HepG2 (cell line): ENCODE data around the gene CDC37L1. TPM values are rescaled to one million over a fixed set of nuclear protein-coding genes. Genes with fewer than 3 reads are reported as not detected.

Experiments
- ATAC-seq: fragments of 200-7000 bp; cut with Tn5 transposase; 3 replicates; pipeline ENCODE4 v1.9.1; 2020; ENCODE audit warnings: mild to moderate bottlenecking, moderate library complexity
- BruUV-seq: library from RNA; stranded (reverse); fragments of 400-500 nt; replicated peaks from 2 replicates; lab custom pipeline; 2021; lab: Mats Ljungman, UMichigan
- CTCF ChIA-PET: fragments of 300-600 bp; formaldehyde crosslinking; extraction: SDS; loops from one replicate; lab custom pipeline; 2021; ENCODE audit warnings: low total read pairs, inconsistent platforms, low intra/inter-chr PET ratio; lab: Yijun Ruan, JAX
- POLR2A ChIA-PET: fragments of 350-600 bp; sonication (Branson Sonifier 250); formaldehyde crosslinking; loops from one replicate; lab custom pipeline; 2020; ENCODE audit warnings: antibody characterized with exemption, inconsistent platforms; lab: Yijun Ruan, JAX
- DNase-seq: peaks from one replicate; pipeline ENCODE4 v3.0.0-alpha.2; 2015; ENCODE audit warnings: low spot score
- FAIRE-seq: peaks from 3 replicates; lab custom pipeline; 2011; peaks lifted over from hg19 to GRCh38; lab: Jason Lieb, UNC
- H2AFZ ChIP-seq: one replicate; pipeline ENCODE4 v1.6.1; 2011; ENCODE audit warnings: low read length, inconsistent platforms
- H3K27ac ChIP-seq: fragments of 300-600 bp; 3 replicates; pipeline ENCODE4 v1.8.0; 2011; ENCODE audit warnings: mixed run types, mild to moderate bottlenecking, mixed read lengths, low read length, inconsistent platforms; ENCODE audit not compliant: insufficient read depth; ENCODE audit errors: extremely low read length
- H3K27me3 ChIP-seq, 2 experiments: fragments of 200-600 bp in 1 of 2; 2 replicates in 1 of 2; 3 replicates in 1 of 2; pipeline versions ENCODE4 v1.6.0 to v1.8.0; 2011; ENCODE audit warnings: low read length in 2 of 2, mild to moderate bottlenecking in 2 of 2, moderate library complexity in 2 of 2, inconsistent platforms in 1 of 2; ENCODE audit not compliant: insufficient read depth in 2 of 2, control insufficient read depth in 1 of 2
- H3K36me3 ChIP-seq, 2 experiments: fragments of 200-600 bp in 1 of 2; replicated peaks in 1 of 2; 2 replicates in 1 of 2; 3 replicates in 1 of 2; pipeline versions ENCODE4 v1.5.1 to v1.8.0; 2011; ENCODE audit warnings: low read length in 2 of 2, inconsistent platforms in 1 of 2; ENCODE audit not compliant: insufficient read depth in 2 of 2, control insufficient read depth in 1 of 2
- H3K4me1 ChIP-seq: 2 replicates; pipeline ENCODE4 v1.5.1; 2012; ENCODE audit warnings: low read length, inconsistent platforms; ENCODE audit not compliant: insufficient read depth
- H3K4me2 ChIP-seq: 2 replicates; pipeline ENCODE4 v1.6.0; 2011; ENCODE audit warnings: low read depth, low read length, inconsistent platforms
- H3K4me3 ChIP-seq, 3 experiments: fragments of 200-600 bp in 1 of 3; sonication (generic), shearing (Covaris generic) in 1 of 3; replicated peaks in 1 of 3; 2 replicates each; pipeline ENCODE4 v1.5.1; 2011 to 2016; ENCODE audit warnings: low read length in 3 of 3, inconsistent platforms in 2 of 3, low read depth in 2 of 3, mild to moderate bottlenecking in 2 of 3, control low read depth in 1 of 3, mixed read lengths in 1 of 3; ENCODE audit not compliant: insufficient read depth in 1 of 3
- H3K79me2 ChIP-seq: one replicate; pipeline ENCODE4 v1.6.1; 2011; ENCODE audit warnings: low read length, inconsistent platforms; ENCODE audit not compliant: insufficient read depth
- H3K9ac ChIP-seq: 2 replicates; pipeline ENCODE4 v1.6.0; 2011; ENCODE audit warnings: mild to moderate bottlenecking, low read depth, low read length, inconsistent platforms; ENCODE audit not compliant: insufficient read depth
- H3K9me3 ChIP-seq: 2 replicates; pipeline ENCODE4 v1.5.1; 2012; ENCODE audit warnings: mild to moderate bottlenecking, low read length
- H4K20me1 ChIP-seq: 2 replicates; pipeline ENCODE4 v1.6.0; 2011; ENCODE audit warnings: inconsistent platforms, mild to moderate bottlenecking, low read length, moderate library complexity; ENCODE audit not compliant: insufficient read depth
- ADNP ChIP-seq: sonication (generic); formaldehyde crosslinking; IDR thresholded peaks from 2 replicates; pipeline ENCODE4 v1.4.0; 2020; ENCODE audit warnings: missing genetic modification reagents
- HIVEP1 ChIP-seq: sonication (generic); formaldehyde crosslinking; IDR thresholded peaks from 2 replicates; pipeline ENCODE4 v1.4.0; 2020; ENCODE audit warnings: mild to moderate bottlenecking, missing genetic modification reagents
- MED1 ChIP-seq: sonication (generic); formaldehyde crosslinking; IDR thresholded peaks from 2 replicates; pipeline ENCODE4 v1.4.0; 2020; ENCODE audit warnings: missing genetic modification reagents
- MED13 ChIP-seq: sonication (generic); formaldehyde crosslinking; IDR thresholded peaks from 2 replicates; pipeline ENCODE4 v1.5.0; 2020; ENCODE audit warnings: missing genetic modification reagents
- PLRG1 ChIP-seq: fragments of 450-650 bp; conservative IDR thresholded peaks from 2 replicates; pipeline ENCODE4 v1.6.1; 2016
- RBFOX2 ChIP-seq: fragments of 200-400 bp; formaldehyde crosslinking; IDR thresholded peaks from 2 replicates; pipeline ENCODE4 v1.6.1; 2017; ENCODE audit warnings: low read depth, mild to moderate bottlenecking, low read length
- SIN3B ChIP-seq: fragments of 150-350 bp; IDR thresholded peaks from 2 replicates; pipeline ENCODE4 v1.6.1; 2014; ENCODE audit warnings: low read length
- TCF7 ChIP-seq: sonication (generic); IDR thresholded peaks from 2 replicates; pipeline ENCODE4 v1.6.1; 2016; ENCODE audit warnings: antibody characterized with exemption, low read depth
- ZNF546 ChIP-seq: sonication (generic); formaldehyde crosslinking; conservative IDR thresholded peaks from 2 replicates; pipeline ENCODE4 v1.8.1; 2023; ENCODE audit warnings: mild to moderate bottlenecking, missing genetic modification reagents
- ZNF687 ChIP-seq: sonication (generic); formaldehyde crosslinking; IDR thresholded peaks from 2 replicates; pipeline ENCODE4 v1.5.1; 2020; ENCODE audit warnings: mild to moderate bottlenecking, missing genetic modification reagents, moderate library complexity
- WGBS: methylation state at CpG from one replicate; pipeline ENCODE4 v1.1.6; 2017; ENCODE audit warnings: low lambda C conversion rate; 5-methylcytosine and 5-hydroxymethylcytosine counted together
- in situ Hi-C: cut with HindIII; loops from 2 replicates; pipeline ENCODE4 v1.10.0; 2017; ENCODE audit warnings: low pct_unique_long_range_greater_than_20kb; ENCODE audit not compliant: extremely low pct_ligation_motif_present
- intact Hi-C: fragments of 100-400 bp; cut with micrococcal nuclease; formaldehyde crosslinking; loops from one replicate; pipeline ENCODE4 v1.10.0; 2022; ENCODE audit not compliant: unreplicated experiment
- polyA plus RNA-seq, 8 experiments: library from polyadenylated mRNA; depleted of rRNA in 3 of 8; stranded (reverse) in 7 of 8; unstranded in 1 of 8; fragments of >200 nt; fragmentation: Illumina TruSeq in 4 of 8; extraction: Trizol in 4 of 8; gene quantifications; 2 replicates each; pipeline versions ENCODE4 v1.2.1 to v1.2.3, GENCODE V29; 2011 to 2016; ENCODE audit warnings: low read depth in 4 of 8, missing spikeins in 1 of 8, mixed read lengths in 1 of 8; ENCODE audit not compliant: insufficient read depth in 1 of 8
- total RNA-seq, 5 experiments: library from RNA; depleted of rRNA; stranded (reverse); fragments of >200 nt; fragmentation: Illumina TruSeq; extraction: Trizol; gene quantifications; 2 replicates each; pipeline ENCODE4 v1.2.3, GENCODE V29; 2016; ENCODE audit warnings: low read depth in 1 of 5

CDC37L1 gene
- total and polyA plus RNA-seq, 2 of the 13 experiments (the other 11 are each of a cell fraction or from before 2014, with no cell fraction given) = 5.5 to 17.0 TPM

- H3K27me3 ChIP-seq = no peaks in the 10 kb centered on the region
- no peak overlapping the region for H3K9ac ChIP-seq
- 74% methylated on average over 5 of the region's 5 CpGs for WGBS
- no peaks in the 10 kb centered on the region for H3K36me3 ChIP-seq
- no peak overlapping the region for H3K4me2 ChIP-seq
- no peak overlapping the region for H2AFZ ChIP-seq
- H4K20me1 ChIP-seq = peaks cover 12% of the 10 kb centered on the region
- H3K9me3 ChIP-seq = no peaks in the 10 kb centered on the region
- no TSS peak for BruUV-seq
- CTCF ChIA-PET = no interaction called here
- peaks cover 19% of the 10 kb centered on the region for H3K4me1 ChIP-seq
- FAIRE-seq (peak; percentile 8), DNase-seq (no peak), ATAC-seq (no peak)
- in situ Hi-C loops = no loop called here
- peaks cover 21% of the 10 kb centered on the region for H3K79me2 ChIP-seq
- no peak overlapping the region for H3K4me3 ChIP-seq
- POLR2A ChIA-PET = interaction anchor here (1.7 kb wide), 1 partner anchor 64 kb away, joined by 7 read pairs; the partner anchor contains the start of gene CDC37L1
- intact Hi-C loops = loop anchor here (5.0 kb wide), 1 partner anchor 36 kb away; no protein-coding TSS in a partner anchor
- TF ChIP-seq ADNP (CRISPR knock-in tag) (no peak), RBFOX2 (no peak), ZNF546 (no peak), PLRG1 (no peak), MED1 (CRISPR knock-in tag) (no peak), MED13 (CRISPR knock-in tag) (no peak), ZNF687 (CRISPR knock-in tag) (no peak), TCF7 (no peak), SIN3B (no peak), HIVEP1 (no peak)
- H3K27ac ChIP-seq = no peak overlapping the region
Measured at GRCh38 chr9:4743131-4743875, 63.9 kb downstream of the CDC37L1 start.
